ENCODE data around the gene BSN.

Gene BSN

GRCh38 chr3:49623071-49623470 is 68.8 kb downstream of the BSN start:
- DNase-seq, result peak in 1 of 10 donors; percentile 53
- intact Hi-C loops (cut with DNase I), result no loop called here

- peak in 1 of 10 donors; percentile 82 for DNase-seq
- intact Hi-C loops (cut with DNase I), result no loop called here
Measured at GRCh38 chr3:49625071-49625470, 70.8 kb downstream of the BSN start.

- peak in 8 of 10 donors; percentile 41 to 92 (median 59) for DNase-seq
- intact Hi-C loops (cut with DNase I), result no loop called here
Measured at GRCh38 chr3:49626101-49626581, 71.9 kb downstream of the BSN start.

GRCh38 chr3:49626796-49627195 is 72.5 kb downstream of the BSN start:
- peak in 3 of 10 donors; percentile 38 to 83 (median 69) for DNase-seq
- intact Hi-C loops (cut with DNase I), result no loop called here

GRCh38 chr3:49627634-49628033 is 73.4 kb downstream of the BSN start:
- no peak for DNase-seq
- intact Hi-C loops (cut with DNase I), result no loop called here

- intact Hi-C loops (cut with DNase I), result no loop called here
- DNase-seq, result no peak
Measured at GRCh38 chr3:49628249-49628648, 74.0 kb downstream of the BSN start.

GRCh38 chr3:49629451-49629850 is 75.2 kb downstream of the BSN start:
- intact Hi-C loops (cut with DNase I), result no loop called here

GRCh38 chr3:49629866-49630265 is 75.6 kb downstream of the BSN start:
- intact Hi-C loops (cut with DNase I), result no loop called here
- peak in 9 of 10 donors; percentile 44 to 97 (median 87) for DNase-seq

More at GRCh38 chr3:49629451-49629850, 75.2 kb downstream of the BSN start:
- peak in 2 of 10 donors; percentile 79 to 80 for DNase-seq

GRCh38 chr3:49630784-49631183 is 76.5 kb downstream of the BSN start:
- intact Hi-C loops (cut with DNase I), result no loop called here
- peak in 1 of 10 donors; percentile 2 for DNase-seq

GRCh38 chr3:49634736-49635135 is 80.5 kb downstream of the BSN start:
- intact Hi-C loops (cut with DNase I), result no loop called here
- peak in 1 of 10 donors; percentile 8 for DNase-seq

GRCh38 chr3:49636883-49637609 is 82.8 kb downstream of the BSN start:
- DNase-seq, result peak in 6 of 10 donors; percentile 43 to 90 (median 77)
- intact Hi-C loops (cut with DNase I), result no loop called here

GRCh38 chr3:49638445-49638844 is 84.2 kb downstream of the BSN start:
- peak in 8 of 10 donors; percentile 62 to 94 (median 76) for DNase-seq
- intact Hi-C loops (cut with DNase I), result no loop called here

- intact Hi-C loops (cut with DNase I), result no loop called here
- peak in 1 of 10 donors; percentile 89 for DNase-seq
Measured at GRCh38 chr3:49639551-49639950, 85.3 kb downstream of the BSN start.

- DNase-seq, result peak in 3 of 10 donors; percentile 16 to 60 (median 37)
- intact Hi-C loops (cut with DNase I), result no loop called here
Measured at GRCh38 chr3:49641292-49641691, 87.0 kb downstream of the BSN start.

- intact Hi-C loops (cut with DNase I), result no loop called here
- DNase-seq, result peak in 3 of 10 donors; percentile 44 to 63 (median 54)
Measured at GRCh38 chr3:49641921-49642707, 87.8 kb downstream of the BSN start.

- intact Hi-C loops (cut with DNase I), result no loop called here
- peak in 2 of 10 donors; percentile 68 to 74 for DNase-seq
Measured at GRCh38 chr3:49642708-49643145, 88.5 kb downstream of the BSN start.

- intact Hi-C loops (cut with DNase I), result no loop called here
- DNase-seq, result peak in 1 of 10 donors; percentile 75
Measured at GRCh38 chr3:49644684-49645083, 90.4 kb downstream of the BSN start.

- intact Hi-C loops (cut with DNase I), result no loop called here
- DNase-seq, result peak in 1 of 10 donors; percentile 37
Measured at GRCh38 chr3:49646236-49646635, 92.0 kb downstream of the BSN start.

GRCh38 chr3:49647741-49648140 is 93.5 kb downstream of the BSN start:
- DNase-seq, result peak in 3 of 10 donors; percentile 40 to 59 (median 40)

GRCh38 chr3:49648354-49649019 is 94.2 kb downstream of the BSN start:
- DNase-seq, result peak in 3 of 10 donors; percentile 53 to 57 (median 55)
- intact Hi-C loops (cut with DNase I), result no loop called here

More at GRCh38 chr3:49647741-49648140, 93.5 kb downstream of the BSN start:
- intact Hi-C loops (cut with DNase I), result no loop called here
